Smooth muscle cell (in vitro differentiated cells): Measurements from ENCODE around the gene ENPEP. TPM values are rescaled to one million over a fixed set of nuclear protein-coding genes. Genes with fewer than 3 reads are reported as not detected.

Source experiments
- DNase-seq: peaks from one replicate; lab custom pipeline; 2025; ENCODE audit not compliant: unreplicated experiment; lab: John Stamatoyannopoulos, UW
- H2AFZ ChIP-seq: fragments of 200-600 bp; sonication (generic); 2 replicates; pipeline ENCODE4 v1.6.0; 2016; ENCODE audit warnings: antibody characterized with exemption, low read depth, mild to moderate bottlenecking
- H3F3A ChIP-seq: fragments of 200-600 bp; sonication (generic); 2 replicates; pipeline ENCODE4 v1.6.0; 2017; ENCODE audit warnings: antibody characterized with exemption, low read depth
- H3K27ac ChIP-seq: fragments of 200-600 bp; sonication (generic); 2 replicates; pipeline ENCODE4 v1.5.1; 2016; ENCODE audit warnings: low read depth, mild to moderate bottlenecking
- H3K27me3 ChIP-seq: fragments of 200-600 bp; sonication (generic); 2 replicates; pipeline ENCODE4 v1.6.1; 2016; ENCODE audit warnings: low read depth, mild to moderate bottlenecking
- H3K36me3 ChIP-seq: fragments of 200-600 bp; sonication (generic); 2 replicates; pipeline ENCODE4 v1.5.1; 2016; ENCODE audit warnings: low read depth
- H3K4me1 ChIP-seq: fragments of 200-600 bp; sonication (generic); 2 replicates; pipeline ENCODE4 v1.5.1; 2016; ENCODE audit warnings: low read depth
- H3K4me2 ChIP-seq: fragments of 200-600 bp; sonication (generic); 2 replicates; pipeline ENCODE4 v1.6.0; 2016; ENCODE audit warnings: mild to moderate bottlenecking
- H3K4me3 ChIP-seq: fragments of 200-600 bp; sonication (generic); 2 replicates; pipeline ENCODE4 v1.5.1; 2016; ENCODE audit warnings: mild to moderate bottlenecking
- H3K79me2 ChIP-seq: fragments of 200-600 bp; sonication (generic); 2 replicates; pipeline ENCODE4 v1.6.0; 2016; ENCODE audit warnings: low read depth, mild to moderate bottlenecking
- H3K9ac ChIP-seq: fragments of 200-600 bp; sonication (generic); 2 replicates; pipeline ENCODE4 v1.6.0; 2016; ENCODE audit warnings: low read depth
- H3K9me3 ChIP-seq: fragments of 200-600 bp; sonication (generic); replicated peaks from 2 replicates; pipeline ENCODE4 v1.5.1; 2016; ENCODE audit warnings: low read depth
- H4K20me1 ChIP-seq: fragments of 200-600 bp; sonication (generic); 2 replicates; pipeline ENCODE4 v1.6.0; 2016; ENCODE audit warnings: low read depth
- WGBS: methylation state at CpG from one replicate; pipeline ENCODE4 v1.1.7; 2016; ENCODE audit warnings: low lambda C conversion rate; 5-methylcytosine and 5-hydroxymethylcytosine counted together
- polyA plus RNA-seq: library from polyadenylated mRNA; unstranded; fragments of >200 nt; fragmentation: Nextera tagmentation; extraction: Ambion mirVana; gene quantifications from 2 replicates; pipeline ENCODE4 v1.2.1, GENCODE V29; 2016
- total RNA-seq: library from RNA; depleted of rRNA; stranded (reverse); fragments of >200 nt; gene quantifications from 2 replicates; pipeline ENCODE4 v1.2.3, GENCODE V29; 2014
- TF ChIP-seq, protein P1 (sequence below): fragments of 200-600 bp; sonication (generic); IDR thresholded peaks from 2 replicates; pipeline ENCODE4 v1.5.1; 2017; ENCODE audit warnings: borderline replicate concordance, mild to moderate bottlenecking, antibody characterized with exemption; ENCODE audit not compliant: insufficient read depth, poor library complexity, severe bottlenecking

The ENPEP gene
- total and polyA plus RNA-seq, 2 experiments from 2014 or later = 3.8 to 6.5 TPM

DNA sequence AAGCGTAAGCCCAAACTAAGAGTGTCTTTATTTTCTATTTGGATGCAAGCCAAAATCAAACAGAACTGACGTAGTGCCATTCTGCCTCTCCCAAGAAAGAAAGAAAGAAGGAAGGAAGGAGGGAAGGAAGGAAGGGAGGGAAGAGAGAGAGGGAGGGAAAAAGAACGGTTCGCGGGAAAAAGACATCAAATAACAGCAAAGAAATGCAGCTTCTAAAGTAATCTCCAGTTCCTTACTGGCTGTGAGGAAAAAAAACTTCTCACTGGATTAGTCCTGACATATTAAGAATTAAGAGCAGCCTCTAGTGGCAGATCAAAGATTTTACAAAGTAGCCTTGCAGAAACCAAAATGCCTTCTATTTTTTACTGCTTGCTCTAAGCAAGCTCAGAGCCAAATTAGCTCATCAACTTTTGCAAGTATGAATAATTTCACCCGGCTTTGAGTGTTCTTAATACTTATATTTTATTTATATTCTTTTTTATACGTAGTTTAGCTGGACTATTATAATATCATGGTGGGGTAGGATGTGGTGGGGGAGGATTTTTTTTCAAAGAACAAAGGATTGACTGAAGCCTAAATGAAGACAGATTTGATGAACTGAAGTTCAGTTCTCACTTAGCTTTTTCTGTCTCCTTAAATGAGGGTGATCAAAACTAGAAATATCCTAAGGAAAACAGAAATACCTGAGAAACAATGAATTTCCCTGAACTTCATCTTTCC, 110.3 kb downstream of the ENPEP start:
- H3K79me2 ChIP-seq = peaks cover 5% of the 10 kb centered on the region
- no peaks in the 10 kb centered on the region for H3F3A ChIP-seq
- H3K27me3 ChIP-seq = no peaks in the 10 kb centered on the region
- no peaks in the 10 kb centered on the region for H3K36me3 ChIP-seq
- no peak overlapping the region for H3K9ac ChIP-seq
- H3K4me1 ChIP-seq = no peaks in the 10 kb centered on the region
- H3K9me3 ChIP-seq = no peaks in the 10 kb centered on the region
- H3K4me2 ChIP-seq = peak overlapping the region; percentile 72
- 30% methylated on average over 7 of the region's 7 CpGs for WGBS
- DNase-seq = no peak
- no peak overlapping the region for H2AFZ ChIP-seq
- H3K27ac ChIP-seq = no peak overlapping the region
- H4K20me1 ChIP-seq = no peaks in the 10 kb centered on the region
- H3K4me3 ChIP-seq = no peak overlapping the region
- TF ChIP-seq, protein P1, sequence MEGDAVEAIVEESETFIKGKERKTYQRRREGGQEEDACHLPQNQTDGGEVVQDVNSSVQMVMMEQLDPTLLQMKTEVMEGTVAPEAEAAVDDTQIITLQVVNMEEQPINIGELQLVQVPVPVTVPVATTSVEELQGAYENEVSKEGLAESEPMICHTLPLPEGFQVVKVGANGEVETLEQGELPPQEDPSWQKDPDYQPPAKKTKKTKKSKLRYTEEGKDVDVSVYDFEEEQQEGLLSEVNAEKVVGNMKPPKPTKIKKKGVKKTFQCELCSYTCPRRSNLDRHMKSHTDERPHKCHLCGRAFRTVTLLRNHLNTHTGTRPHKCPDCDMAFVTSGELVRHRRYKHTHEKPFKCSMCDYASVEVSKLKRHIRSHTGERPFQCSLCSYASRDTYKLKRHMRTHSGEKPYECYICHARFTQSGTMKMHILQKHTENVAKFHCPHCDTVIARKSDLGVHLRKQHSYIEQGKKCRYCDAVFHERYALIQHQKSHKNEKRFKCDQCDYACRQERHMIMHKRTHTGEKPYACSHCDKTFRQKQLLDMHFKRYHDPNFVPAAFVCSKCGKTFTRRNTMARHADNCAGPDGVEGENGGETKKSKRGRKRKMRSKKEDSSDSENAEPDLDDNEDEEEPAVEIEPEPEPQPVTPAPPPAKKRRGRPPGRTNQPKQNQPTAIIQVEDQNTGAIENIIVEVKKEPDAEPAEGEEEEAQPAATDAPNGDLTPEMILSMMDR = peak; percentile 36

DNA sequence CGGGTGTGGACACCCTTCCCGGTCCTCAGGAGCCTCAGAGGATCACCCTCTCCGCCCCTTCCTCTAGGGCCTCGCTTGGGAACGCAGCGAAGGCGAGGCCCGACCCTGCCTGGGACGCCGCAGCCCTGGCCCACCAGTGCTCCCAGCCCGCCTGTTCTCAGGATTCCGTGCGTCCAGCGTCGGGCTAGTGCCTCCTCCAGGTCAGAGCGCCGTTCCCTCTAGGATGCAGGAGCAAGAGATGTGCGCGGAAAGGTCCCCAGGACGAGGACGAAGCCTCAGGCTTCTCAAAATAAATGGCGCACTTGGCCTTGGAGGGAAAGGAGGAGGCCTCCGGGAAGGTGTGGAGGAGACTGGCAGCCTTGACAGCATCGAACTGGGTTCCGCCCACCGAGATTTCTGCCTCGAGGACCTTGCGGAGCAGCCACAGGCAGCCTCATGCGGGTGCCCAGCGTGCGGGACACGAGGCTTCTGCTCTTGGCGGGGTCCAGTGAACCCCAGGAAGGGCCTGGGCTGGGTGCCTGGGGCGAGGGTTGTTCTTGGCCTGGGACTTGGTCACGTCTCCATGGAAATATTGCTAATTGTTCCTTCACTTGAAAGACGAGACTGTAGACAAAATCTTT, 111.8 kb downstream of the ENPEP start:
- Histone ChIP-seq H3K79me2 (peaks cover 5% of the 10 kb centered on the region), H3K4me2 (no peak overlapping the region), H3K9ac (no peak overlapping the region), H3K9me3 (no peaks in the 10 kb centered on the region), H3K4me1 (no peaks in the 10 kb centered on the region), H3K27ac (no peak overlapping the region), H3F3A (no peaks in the 10 kb centered on the region), H3K27me3 (no peaks in the 10 kb centered on the region), H2AFZ (no peak overlapping the region), H4K20me1 (no peaks in the 10 kb centered on the region), H3K36me3 (no peaks in the 10 kb centered on the region), H3K4me3 (no peak overlapping the region)
- 98% methylated on average over 36 of the region's 36 CpGs for WGBS
- DNase-seq = no peak
- TF ChIP-seq, protein P1 = no peak

DNA sequence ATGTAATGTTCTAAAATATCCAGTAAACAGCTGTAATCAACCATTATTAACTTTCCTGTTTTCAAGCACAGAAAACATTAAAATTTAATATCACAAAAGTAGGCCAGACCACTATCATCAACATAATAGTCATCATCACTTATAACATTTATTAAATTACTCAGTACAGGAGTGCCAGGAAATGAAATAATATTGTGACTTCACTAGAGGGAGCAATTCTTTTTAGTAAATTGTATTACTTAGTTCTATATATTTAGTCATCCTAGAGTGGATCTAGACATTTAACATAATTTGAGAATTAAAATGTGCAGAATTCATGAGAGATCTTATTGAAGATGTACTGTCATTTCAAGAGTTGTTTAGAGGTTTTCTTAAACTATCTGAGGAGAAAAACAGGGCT, 113.3 kb downstream of the ENPEP start:
- H4K20me1 ChIP-seq = no peaks in the 10 kb centered on the region
- no peak overlapping the region for H3K4me3 ChIP-seq
- TF ChIP-seq, protein P1 = peak; percentile 39
- no peaks in the 10 kb centered on the region for H3K27me3 ChIP-seq
- H3F3A ChIP-seq = no peaks in the 10 kb centered on the region
- H3K4me2 ChIP-seq = no peak overlapping the region
- no peak overlapping the region for H3K27ac ChIP-seq
- H3K79me2 ChIP-seq = peaks cover 5% of the 10 kb centered on the region
- H3K36me3 ChIP-seq = no peaks in the 10 kb centered on the region
- no peak for DNase-seq
- no peaks in the 10 kb centered on the region for H3K4me1 ChIP-seq
- no peaks in the 10 kb centered on the region for H3K9me3 ChIP-seq
- no peak overlapping the region for H3K9ac ChIP-seq
- no peak overlapping the region for H2AFZ ChIP-seq
